Stimulated activated CD4-positive, alpha-beta T cell treated with anti-CD3 and anti-CD28 coated beads, Interleukin-12 subunit alpha, Interleukin-12 subunit beta, amount 100 ng/mL, for 24 hours (primary cell): ENCODE results near the gene EIF3K.
A peak's percentile ranks its signal among the peaks of the same experiment; 100 is the strongest.

Experiments
- DNase-seq, 2 experiments: peaks; one replicate each; pipeline ENCODE4 v3.0.0-alpha.2; 2020; ENCODE audit warnings: low read depth in 2 of 2

Gene EIF3K

DNA sequence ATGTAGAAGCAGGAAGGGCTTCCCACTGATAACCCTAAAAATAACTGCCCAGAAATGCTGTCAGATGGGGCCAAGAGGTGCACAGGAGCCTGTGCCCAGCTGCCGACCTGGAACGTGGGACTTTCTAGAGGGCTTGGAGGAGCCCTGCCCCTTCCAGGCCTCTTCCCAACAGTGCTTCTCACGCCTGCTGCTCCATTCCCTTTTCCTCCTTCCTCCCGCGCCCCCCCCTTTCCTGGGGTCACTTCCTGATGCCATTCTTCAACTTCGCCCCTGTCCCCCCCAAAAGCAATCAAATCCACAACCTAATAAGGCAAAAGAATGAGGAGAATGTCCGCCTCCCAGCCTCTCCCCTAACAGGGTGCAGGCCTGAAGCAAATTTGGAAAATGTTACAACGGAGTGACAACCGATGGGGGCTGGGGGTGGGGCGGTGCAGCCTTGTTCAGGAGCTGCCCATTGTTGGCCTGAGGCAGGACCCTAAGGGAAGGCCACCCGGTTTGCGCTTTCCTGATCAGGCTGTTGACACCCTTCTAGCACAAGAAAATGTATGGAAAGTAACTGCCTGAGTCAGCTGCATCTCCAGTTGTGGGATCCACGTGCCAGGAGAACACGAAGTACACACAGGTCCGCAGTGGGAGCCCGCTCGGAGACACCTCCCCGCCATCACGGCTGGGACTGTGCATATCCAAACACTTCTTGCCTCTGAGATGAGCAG lies 47.1 kb downstream of the EIF3K start:
- DNase-seq, result no peak

DNA sequence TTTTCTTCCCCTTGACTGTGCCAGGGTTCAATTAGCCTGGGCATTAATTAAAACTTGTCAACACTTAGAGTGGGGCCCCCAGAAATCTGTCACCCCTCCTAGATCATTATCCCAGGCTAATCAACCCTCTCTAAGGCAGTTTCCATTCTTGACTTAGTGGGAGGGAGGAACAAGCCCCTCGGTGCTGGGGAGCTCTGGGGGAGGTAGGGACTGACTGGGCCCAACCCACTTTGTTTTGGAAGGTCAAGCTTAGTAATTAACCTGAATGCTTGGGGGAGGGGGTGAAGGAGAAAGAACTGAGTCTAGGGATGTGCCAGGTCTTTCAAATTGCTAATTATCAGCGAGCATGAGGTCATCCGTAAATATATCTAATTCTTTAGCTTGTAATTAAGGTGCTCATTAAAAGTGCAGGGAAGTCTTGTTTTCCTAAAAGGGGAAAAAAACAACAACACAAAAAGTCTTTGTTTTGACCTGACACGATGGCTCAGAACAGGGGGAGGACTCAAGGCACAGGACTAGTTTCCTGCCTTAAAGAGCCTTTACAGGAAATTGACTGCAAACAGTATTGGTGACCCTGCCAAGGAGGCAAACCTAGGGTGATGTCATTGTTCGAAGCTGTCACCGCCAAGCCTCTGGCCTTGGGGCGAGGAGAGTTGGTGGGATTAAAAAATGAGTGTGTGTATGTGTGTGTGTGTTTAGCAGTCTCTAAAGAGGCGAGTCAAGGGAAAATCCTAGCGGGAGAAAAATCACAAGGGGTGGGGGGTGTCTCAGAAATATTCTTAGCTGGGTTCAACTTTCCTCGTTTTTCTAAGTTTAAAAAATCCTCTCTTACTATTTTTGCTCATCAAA lies 47.9 kb downstream of the EIF3K start:
- DNase-seq, result no peak

DNA sequence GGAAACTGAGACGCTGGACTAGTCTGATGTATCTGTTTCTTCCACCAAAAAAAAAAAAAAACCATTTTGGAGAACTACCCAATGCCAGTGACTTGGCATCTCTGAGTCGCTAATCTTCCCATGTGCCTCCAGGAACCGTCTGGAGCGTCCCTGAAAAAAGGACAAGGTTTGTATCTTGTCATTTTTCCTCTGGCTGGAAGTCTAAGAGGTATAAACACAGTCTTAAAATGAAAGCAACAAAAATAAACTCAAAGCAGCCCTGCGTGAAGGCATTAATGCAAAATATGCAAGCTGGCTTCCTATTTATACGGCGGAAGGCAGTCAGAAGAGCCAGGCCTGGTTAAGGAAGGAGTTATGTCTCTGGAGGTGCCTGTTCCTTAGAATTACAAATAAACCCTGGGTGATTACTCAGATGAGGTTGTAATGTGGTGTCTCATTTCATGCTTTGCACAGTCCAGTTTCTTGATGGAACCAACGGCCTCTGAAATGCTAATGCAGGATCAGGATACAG lies 48.7 kb downstream of the EIF3K start:
- no peak for DNase-seq

DNA sequence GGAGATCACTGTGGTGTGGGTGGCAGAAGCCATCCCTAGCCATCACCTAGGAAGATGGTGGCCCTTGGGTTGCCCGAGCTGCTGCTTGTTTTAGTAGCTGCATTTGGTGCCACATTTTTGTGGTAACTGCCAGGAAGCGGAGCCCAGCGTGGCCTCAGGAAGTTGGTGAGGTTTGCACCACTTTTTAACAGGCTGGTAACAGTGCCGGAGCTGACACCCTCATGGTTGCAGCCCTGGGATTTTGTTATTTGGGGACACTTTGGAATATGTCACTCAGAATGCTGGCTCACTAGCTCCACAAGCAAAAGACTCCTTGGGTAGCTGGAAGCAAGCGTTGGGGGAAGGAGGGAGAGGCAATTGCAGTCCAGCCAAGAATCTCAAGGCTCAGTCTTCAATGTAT lies 50.6 kb downstream of the EIF3K start:
- no peak for DNase-seq

DNA sequence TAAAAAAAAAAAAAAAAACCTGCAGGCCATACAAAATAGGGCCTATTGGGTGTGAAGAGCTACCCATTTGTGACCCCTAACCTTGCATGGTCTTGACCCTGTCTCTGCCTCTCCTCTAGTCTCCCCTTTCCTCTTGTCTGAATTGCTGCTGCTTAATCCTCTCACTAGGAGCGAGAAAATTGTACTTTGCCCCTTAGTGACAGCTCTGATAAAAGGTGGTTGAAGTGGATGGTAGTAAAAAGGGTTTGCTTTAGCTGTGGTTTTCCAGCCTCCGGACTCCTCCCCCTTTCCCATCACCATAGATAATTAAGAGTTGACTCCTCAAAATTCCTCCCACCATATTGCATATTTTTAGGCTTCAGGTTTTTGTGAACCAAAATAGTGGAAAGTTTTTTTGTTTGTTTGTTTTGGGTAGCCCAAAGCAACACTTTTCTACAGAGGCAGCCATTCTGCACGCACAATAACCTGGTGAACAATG lies 52.0 kb downstream of the EIF3K start:
- DNase-seq, result no peak

DNA sequence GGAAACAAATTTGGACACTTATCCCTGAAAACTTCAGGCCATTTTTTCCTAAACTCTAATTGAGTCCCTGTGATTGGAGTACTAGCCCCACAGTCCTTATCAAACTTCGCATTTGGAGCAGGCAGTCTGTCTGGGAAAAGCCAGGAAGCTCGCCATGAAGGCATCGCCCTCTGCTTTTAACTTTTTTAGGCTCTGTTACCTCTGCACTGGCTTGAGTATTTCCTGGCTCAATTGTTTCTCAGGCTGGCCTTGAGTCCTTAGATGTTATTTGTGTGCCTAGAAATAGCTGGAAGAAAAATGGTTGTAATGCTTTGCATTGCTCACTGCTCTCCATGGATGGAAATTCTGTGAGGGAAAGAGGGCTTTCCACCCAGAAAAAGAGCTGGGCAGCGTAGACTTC lies 52.7 kb downstream of the EIF3K start:
- no peak for DNase-seq

DNA sequence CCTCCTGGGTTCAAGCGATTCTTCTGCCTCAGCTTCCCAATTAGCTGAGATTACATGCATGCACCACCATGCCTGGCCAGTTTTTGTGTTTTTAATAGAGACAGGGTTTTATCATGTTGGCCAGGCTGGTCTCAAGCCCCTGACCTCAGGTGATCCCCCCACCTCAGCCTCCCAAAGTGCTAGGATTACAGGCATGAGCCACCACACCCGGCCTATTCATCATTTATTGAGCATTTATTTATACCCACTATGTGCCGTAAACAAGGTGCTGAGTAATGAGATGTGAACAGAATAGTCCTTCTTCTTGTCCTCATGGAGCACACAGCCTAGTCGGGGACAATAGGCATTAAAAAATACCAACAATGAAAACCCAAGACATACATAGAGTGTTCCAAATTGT lies 54.0 kb downstream of the EIF3K start:
- DNase-seq, result no peak

DNA sequence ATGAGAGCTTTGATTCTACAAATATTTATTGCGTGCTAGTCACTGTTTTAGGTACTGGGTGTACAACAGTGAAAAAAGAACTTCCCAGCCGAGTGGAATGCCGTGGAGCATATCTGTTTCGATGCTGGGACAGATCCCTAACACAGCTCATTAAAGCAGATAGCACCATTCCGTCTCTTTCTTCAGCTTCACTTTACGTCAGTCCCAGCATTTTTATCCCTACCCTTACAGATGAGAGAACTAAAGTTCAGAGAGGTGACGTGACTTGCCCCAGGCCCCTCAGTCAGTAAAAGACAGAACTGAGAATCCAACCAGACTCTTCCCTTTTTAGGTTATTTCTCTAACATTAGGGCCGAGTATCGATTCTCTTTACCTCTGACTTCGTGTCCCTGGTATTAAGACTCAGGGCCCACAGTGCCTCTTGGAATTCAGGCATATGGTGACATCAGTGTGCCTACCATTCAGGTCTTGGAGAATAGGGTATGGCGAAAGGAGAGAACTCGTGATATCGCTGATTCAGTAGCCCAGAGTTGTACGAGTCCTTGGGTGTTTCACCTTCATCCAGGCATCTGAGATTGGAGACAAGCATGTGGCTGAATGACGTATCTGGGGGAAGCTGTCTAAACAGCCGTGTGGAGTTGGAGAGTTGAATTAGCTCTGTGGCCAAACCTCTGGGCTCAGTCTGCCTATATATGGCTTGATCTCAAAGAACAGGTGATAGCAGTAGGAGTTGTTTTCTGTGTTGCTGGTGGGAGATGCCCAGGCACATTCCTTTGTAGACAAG lies 55.6 kb downstream of the EIF3K start:
- no peak for DNase-seq

DNA sequence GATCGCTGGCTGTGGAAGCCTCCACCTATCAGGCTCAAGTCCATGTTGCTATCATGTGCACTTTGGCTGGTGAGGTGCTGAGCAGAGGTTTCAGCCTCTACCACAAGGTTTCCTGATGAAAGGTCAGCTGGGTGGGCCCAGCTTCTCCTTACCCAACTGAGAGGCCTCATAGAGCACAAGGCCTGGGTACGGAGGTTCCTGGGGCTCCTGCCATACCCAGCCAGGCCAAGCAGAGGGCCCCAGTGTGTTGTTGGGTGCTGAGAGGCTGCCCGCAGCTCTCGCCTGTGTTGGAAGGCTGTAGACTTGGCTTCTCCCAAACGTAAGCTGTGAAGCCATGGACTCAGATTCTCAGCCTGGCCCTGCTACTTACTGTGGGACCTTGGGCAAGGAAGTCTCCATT lies 56.6 kb downstream of the EIF3K start:
- no peak for DNase-seq

DNA sequence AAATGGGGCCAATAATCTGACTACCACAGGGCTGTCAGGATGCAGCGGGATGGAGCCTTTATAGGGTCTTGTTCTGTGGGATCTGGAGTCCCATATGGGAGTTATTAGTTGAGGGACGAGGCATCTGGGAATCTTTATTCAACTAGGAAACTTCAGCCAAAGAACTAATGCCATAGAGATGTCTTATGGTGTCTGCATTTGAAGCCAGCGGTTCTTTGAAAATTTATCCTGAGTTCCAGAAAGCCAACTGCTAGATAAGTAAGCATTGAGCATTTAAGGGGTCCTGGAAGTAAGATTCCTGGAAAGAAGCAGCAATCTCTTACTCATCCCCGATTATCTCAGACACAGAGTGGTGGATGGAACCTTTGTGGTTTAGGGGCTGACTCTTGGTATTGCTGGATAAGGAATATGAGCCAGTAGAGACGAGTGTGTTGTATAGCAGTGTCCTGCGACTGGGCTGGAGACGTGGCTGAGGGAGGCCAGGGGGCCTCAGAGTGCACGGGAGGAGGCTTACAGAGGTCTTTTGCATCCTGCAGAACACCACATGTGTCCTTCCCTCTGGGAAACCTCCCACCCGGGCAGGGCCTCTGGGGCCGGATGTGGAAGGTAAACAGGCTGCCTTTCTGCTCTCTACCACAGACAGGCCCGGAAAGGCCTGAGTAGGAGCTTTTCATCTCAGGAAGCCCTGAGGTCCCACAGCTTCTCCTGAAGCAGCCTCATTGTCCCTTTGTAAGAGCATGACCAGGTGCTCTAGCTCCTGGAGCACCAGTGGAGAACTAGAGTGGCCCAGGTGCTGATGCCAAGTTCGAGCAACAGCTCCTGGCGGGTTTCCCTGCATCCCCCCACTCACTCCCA lies 57.3 kb downstream of the EIF3K start:
- DNase-seq, result no peak

DNA sequence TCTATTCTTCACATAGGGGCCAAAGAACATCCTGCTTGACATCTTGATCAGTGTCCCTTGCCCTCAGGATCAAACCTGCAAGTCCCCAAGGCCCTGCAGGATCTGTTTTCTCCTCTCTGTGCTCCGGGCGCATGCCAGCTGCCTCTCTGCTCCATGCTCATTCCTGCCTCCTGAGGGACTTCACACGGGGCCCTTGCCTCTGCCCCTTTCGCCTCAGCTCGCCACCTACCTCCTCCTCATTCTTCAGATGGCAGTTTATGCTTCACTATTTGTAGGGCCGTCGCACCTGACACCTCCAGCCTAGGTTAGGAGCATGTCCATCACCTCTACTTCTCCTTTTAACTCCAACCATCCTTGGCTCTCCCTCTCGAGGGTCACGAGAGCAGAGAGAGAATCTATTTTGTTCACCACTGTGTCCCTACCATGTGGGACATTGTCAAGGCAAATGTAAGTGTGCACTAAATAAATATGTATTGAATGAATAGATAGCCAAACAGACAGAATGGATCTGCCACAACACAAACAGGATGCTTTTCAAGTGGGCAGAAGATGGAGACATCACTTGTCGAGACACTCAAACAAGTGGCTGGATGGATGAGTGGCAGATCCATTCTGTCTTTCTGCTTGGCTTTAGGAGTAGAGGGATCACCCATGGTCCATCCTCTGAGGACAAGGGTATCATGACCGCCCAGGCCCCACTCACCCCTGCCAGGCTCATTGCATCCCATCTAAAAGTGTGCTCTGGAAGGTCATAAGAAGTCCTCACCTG lies 58.1 kb downstream of the EIF3K start:
- no peak for DNase-seq

DNA sequence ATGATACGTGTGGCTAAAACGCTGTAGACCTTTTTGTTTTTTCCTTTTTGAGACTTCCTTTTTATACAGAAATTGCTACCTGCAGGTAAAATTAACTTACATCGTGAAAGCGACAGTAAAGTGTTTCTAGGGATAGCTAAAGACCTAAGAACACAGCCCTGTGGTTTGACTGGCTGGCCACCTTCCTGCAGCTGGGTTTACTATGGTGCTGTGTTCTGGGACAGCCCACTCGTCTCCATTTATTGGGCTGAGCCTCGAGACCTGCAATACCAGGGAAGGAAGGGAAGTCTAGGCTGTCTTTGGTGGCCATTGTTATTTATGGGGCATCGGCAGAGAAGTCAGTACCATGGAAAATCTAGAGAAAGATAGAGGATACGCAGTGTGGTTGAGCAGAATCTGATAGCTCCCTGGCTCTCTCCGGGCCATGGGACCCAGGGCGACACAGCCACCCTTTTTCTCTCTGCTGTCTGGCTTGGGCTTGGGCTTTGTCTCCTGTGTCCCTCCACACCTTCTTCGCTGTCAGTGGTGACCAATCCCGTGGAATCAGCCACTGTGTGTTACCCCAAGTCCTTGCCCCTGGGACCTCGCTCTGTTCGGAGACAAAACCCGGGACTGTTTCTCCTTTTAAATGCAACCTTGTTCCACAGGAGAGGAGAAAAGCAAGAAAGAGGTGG lies 59.4 kb downstream of the EIF3K start:
- DNase-seq, result no peak

DNA sequence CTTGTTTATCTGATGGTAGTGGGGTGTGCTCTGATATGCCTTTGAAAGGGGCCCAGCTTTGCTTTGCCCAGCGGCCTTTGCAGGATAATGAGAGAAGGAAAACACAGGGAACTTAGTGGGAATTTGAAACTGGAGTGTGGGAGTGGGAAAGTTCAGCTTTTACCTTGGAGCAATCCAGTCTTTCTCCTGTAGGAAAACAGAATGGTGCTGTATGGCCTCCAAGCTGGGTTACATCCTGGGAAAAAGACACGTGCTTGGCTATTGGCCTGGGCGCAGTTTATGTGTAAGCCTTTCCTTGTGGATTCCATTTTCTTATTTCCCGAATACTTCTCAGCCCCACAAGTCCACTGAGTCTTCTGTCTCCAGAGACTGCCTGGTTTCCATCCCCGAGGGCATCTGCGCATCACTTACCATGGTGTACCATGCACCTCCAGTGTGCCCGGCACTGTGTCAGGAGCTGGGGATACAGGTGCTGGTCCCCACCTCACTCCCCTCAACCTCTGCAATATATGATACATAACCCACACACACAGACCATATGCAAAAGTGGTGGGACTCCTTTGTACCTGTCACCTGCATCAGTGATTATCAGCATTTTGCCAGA lies 60.0 kb downstream of the EIF3K start:
- DNase-seq, result no peak

DNA sequence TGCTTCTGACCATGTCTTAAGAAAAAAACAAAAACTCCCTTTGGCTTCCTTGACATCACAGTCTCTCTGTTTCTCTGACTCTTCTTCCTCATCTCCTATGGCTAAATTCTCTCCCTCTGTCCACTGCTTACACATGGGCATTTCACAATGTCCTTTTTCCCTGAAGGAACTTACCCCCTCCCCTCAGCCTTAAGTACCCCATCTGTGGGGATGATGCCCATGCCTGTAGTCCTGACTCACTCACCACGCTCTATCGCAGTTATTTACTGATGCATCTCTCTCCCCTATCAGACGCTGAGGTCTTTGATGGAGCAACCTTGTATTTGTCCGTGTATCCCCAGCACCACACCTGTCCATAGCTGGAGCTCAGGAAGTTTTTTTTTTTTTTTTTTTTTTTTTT lies 60.9 kb downstream of the EIF3K start:
- DNase-seq, result no peak

DNA sequence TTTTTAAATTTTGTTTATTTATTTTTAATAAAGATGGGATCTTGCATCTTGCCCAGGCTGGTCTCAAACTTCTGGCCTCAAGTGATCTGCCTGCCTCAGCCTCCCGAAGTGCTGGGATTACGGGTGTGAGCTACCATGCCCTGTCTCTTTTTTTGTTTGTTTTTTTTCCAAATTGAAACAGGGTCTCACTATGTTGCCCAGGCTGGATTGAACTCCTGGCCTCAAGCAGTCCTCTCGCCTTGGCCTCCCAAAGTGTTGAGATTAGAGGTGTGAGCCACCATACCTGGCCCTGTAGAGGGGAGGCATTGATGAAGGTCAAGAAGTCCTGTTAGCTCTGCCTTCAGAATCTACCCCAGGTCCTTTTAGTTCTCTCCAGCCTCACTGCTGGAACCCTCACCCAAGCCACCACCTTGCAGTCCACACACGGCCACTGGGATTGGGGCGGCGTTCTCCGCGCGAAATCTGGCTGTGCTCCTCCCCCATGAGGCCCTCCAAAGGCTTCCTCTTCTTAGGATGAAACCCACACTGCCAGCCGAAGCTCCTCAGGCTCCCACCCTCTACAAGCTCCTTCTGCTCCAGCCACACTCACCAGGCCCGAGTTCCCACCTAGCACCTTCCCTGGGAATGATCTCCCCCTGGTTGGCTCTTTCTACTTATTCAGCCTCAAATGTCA lies 63.3 kb downstream of the EIF3K start:
- no peak for DNase-seq

DNA sequence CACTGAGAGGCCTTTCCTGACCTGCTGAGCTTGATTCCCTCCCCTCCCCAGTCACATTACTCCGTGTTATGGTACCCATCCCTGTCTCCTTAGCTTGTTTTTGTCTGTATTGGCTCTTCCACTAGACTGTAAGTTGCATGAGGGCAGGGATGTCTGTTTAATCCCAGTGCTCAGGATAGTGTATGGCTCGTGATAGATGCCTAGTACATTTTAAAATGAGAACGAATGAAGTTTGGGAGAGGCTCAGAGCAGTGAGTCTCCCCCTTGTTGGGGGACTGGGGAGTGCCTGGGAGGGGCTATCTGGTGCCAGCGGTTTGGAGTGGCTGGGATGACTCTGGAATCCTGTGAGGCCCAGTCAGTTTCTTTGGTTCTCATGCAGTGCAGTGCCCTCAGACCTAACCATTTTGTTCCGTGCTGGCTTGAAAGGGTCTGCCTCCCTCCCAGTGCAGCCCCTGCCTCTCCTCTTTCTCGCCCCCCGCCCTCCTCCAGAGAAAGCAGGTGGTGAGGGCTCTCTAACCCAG lies 63.9 kb downstream of the EIF3K start:
- DNase-seq, result no peak

DNA sequence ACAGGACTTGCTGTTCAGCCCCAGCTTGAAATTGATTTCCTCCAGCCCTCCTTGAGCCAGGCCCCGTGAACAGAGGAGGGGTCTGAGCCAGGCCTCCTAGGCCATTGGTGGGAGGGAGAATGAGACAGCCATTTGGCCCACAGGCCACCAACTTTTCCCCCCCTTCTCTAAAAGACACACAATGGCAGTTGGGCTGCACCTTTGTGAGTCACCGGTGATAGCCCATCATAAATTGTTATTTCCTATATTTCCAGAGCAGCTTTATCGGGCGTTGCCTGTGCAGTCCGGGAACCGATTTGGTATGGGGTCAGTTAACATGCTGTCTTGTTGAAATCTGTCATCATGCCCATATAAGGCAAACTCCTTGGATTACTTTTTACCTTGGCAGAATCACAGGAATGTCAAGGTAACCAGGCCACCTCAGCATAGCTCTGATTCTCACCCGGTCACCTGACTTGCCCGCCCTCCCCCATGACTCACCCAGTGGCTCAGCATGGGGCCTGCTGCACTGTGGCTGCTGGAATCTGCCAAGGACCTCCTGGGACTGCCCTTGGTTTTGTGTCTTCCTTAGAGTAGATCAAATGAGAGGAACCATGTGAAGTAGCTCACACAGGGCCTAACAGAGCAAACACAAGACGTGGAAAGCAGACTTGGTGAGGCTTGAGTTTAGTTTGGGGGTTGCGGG lies 64.5 kb downstream of the EIF3K start:
- DNase-seq, result peak in 1 of 2 experiments; percentile 43
